LNCaP clone FGC (cell line): Measurements from ENCODE around the gene ICOS.
"Not testable (repeated sequence)": the region's sequence is repeated elsewhere in the genome, so short reads cannot be mapped to it uniquely, and the experiment has no call there.

Experiments
- DNase-seq: peaks from one replicate; pipeline ENCODE4 v3.0.0-alpha.2; 2011; ENCODE audit warnings: low read depth
- H3K4me3 ChIP-seq: 2 replicates; pipeline ENCODE4 v1.5.1; 2011; ENCODE audit warnings: mild to moderate bottlenecking, low read depth, low read length, control low read depth
- TF ChIP-seq, protein P1 (sequence below): IDR thresholded peaks from 2 replicates; pipeline ENCODE4 v1.5.1; 2012; ENCODE audit warnings: mild to moderate bottlenecking; ENCODE audit not compliant: control insufficient read depth, insufficient read depth; ENCODE audit errors: extremely low read depth

The ICOS gene

DNA sequence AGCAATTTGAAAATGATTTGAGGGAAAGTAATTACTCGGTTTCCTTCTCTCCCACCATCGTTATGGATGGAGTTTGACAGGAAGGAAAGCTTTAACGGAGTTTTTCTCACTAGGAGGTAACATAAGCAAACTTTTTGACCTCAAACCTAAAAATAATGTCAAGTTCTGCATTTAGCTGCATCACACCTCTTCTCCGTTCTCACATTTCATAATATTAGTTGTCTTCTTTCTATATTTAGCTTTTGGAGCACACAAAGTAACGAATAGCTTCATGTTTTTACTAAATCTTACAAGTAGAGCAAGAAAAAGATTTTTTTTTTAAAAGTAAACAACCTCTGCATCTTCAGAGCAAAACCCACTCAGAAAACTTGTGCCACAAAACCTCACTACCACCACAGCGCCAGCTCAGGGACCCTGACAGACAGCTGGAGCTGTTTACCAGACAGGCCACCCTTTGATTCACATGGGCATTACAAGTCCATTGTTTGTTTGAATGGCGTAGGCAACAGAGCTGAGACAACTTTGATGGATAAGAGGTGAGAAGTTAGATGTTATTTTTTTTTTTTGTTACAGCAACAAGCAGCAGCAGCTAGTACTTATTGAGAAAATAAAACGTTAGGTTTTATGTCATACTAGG is 21.9 kb upstream of the ICOS start:
- no peak for DNase-seq
- TF ChIP-seq, protein P1, sequence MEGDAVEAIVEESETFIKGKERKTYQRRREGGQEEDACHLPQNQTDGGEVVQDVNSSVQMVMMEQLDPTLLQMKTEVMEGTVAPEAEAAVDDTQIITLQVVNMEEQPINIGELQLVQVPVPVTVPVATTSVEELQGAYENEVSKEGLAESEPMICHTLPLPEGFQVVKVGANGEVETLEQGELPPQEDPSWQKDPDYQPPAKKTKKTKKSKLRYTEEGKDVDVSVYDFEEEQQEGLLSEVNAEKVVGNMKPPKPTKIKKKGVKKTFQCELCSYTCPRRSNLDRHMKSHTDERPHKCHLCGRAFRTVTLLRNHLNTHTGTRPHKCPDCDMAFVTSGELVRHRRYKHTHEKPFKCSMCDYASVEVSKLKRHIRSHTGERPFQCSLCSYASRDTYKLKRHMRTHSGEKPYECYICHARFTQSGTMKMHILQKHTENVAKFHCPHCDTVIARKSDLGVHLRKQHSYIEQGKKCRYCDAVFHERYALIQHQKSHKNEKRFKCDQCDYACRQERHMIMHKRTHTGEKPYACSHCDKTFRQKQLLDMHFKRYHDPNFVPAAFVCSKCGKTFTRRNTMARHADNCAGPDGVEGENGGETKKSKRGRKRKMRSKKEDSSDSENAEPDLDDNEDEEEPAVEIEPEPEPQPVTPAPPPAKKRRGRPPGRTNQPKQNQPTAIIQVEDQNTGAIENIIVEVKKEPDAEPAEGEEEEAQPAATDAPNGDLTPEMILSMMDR = no peak
- no peak overlapping the region for H3K4me3 ChIP-seq

DNA sequence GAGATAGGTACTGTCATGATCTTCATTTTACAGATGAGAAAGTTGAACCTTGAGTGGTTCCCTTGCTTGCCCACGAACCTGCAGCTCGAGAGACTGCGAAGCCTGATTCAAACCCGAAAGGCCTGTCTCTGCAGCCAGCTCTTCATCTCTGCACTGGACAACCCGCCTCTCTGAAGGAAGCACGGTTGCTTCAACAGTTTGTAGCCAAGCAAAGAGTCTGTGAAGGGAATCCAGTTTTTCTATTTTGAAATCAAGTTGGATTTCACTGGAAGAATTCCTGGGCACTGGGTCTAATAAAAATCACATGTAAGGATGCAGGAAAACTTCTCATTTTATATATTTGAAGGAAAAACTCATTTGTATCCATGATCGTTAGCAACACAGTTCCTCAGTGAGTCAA is 21.3 kb upstream of the ICOS start:
- TF ChIP-seq, protein P1 = no peak
- no peak for DNase-seq
- H3K4me3 ChIP-seq = no peak overlapping the region

DNA sequence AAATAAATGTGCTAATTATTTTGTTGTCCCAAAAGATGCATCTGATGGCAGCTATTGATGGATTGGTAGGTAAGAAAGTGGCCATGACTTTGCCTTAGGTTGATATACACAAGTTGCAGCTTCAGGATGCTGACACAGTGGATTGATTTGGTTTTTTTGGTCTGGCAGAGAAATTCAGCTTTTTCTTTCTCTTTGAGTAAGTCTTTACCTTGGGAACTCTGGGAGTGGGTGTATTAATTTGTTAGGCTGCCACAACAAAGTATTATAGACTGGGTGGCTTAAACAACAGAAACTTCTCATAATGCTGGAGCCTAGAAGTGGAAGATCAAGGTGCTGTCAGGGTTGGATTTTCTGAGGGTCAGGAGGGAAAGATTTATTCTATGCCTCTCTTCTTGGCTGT is 19.8 kb upstream of the ICOS start:
- TF ChIP-seq, protein P1 = no peak
- no peak overlapping the region for H3K4me3 ChIP-seq
- DNase-seq = no peak

DNA sequence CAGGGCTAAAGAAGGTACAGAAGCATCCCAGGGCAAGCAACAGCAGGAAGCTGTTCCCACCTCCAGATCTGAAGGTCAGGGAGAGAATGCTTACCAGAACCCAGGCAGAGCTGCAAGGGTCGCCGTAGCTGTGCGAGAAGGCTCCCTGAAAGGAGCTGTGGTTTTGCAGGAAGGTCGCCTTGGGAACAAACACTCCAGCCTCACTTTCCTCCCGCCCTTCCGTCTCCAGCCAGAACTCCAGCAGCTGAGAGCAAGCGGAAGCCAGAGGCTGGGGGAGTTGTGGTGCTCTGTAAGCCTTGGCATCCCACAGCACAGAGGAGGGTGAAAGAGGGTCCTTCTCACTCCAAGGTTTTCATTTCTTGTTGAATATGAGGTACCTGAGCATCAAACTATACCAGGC is 18.3 kb upstream of the ICOS start:
- H3K4me3 ChIP-seq = no peak overlapping the region
- DNase-seq = no peak
- TF ChIP-seq, protein P1 = no peak

DNA sequence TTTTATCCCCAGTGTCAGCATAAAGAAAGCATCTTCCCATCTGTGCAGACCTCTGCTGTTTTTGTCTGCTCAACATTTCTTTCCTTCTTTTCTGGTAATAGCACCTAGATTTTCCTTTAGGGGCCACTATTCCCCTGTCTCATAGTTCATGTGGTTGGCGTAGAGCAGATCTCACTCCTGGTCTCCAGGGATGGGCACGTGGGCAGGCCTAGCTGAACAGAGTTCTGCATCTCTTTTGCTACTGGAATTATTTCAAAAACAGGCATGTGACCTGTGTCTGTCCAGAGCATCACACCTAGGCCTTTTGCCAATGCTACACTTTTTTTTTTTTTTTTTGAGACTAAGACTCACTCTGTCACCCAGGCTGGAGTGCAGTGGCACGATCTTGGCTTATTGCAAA is 17.7 kb upstream of the ICOS start:
- H3K4me3 ChIP-seq = no peak overlapping the region
- no peak for DNase-seq
- TF ChIP-seq, protein P1 = no peak

DNA sequence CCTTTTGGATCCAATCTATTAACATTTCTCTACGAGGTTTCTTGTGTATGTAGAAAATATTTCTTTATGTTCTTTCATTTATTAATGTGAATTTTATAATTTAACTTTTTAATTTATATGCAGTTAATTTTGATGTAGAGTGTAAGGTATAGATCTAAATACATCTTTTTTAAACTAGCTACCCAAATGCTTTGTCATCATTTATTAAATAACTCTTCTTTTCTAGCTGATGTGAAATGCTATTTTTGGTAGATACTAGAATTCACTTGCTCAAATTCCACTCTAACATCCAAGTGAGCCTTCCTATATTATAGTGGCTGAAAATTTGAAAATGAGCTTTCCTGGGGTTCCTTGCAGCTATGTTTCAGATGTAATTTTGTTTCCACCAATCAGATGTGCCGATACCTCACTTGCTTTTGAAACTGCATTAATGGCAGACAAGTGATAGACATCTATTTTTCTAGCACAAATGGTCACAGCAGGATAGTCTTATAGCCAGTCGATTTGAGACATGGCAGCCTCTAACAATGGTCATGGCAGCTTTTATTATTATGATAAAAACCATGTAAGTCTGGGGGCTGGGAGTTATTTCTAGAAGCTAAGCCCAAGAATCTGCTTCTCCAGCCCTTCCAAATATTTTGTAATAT is 10.9 kb upstream of the ICOS start:
- no peak for DNase-seq
- TF ChIP-seq, protein P1 = no peak
- H3K4me3 ChIP-seq = no peak overlapping the region

DNA sequence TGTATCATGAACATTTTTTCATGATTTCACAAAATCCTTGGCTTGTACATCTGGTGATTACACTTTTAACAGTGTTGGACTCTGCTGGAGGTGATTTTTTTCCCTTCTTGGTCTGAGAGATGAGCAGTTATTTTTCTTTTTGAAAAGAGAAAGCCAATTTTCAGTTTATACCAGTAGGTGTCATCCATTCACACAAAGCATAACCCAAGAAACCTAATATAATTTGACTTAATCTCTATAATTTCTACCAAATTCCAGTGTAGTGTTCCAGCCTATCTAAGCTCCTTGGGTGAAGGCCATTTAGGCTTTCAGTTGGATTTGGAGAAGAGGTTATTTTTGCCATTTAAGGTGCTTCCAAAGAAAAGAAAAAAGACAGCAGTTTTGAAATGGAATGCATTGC is 7.7 kb upstream of the ICOS start:
- H3K4me3 ChIP-seq = no peak overlapping the region
- TF ChIP-seq, protein P1 = peak; percentile 46
- DNase-seq = no peak

DNA sequence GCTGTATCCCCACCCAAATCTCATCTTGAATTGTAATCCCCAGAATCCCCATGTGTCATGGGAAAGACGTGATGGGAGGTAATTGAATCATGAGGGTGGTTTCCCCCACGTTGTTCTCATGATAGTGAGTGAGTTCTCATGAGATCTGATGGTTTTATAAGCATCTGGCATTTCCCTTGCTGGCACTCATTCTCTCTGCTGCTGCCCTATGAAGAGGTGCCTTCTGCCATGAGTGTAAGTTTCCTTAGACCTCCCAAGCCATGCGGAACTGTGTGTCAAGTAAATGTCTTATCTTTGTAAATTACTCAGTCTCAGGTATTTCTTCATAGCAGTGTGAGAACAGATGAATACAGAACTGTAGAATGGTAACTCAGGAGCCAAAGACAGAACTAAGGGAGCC is 5.3 kb upstream of the ICOS start:
- DNase-seq, H3K4me3 ChIP-seq: not testable (repeated sequence)
